Sciatic nerve (tissue), 2 donors: ENCODE data around the gene ANKRD7. TPM values are rescaled to one million over a fixed set of nuclear protein-coding genes. Genes with fewer than 3 reads are reported as not detected.
"Not testable (repeated sequence)": the region's sequence is repeated elsewhere in the genome, so short reads cannot be mapped to it uniquely, and the experiment has no call there.

ENCODE experiments used
- ATAC-seq: fragments of 200-7000 bp; cut with Tn5 transposase; one replicate; pipeline ENCODE4 v1.9.1; 2020; ENCODE audit warnings: mild to moderate bottlenecking, moderate library complexity
- DNase-seq: peaks from one replicate; pipeline ENCODE4 v3.0.0-alpha.2; 2020; ENCODE audit warnings: low spot score
- intact Hi-C: fragments of 100-400 bp; cut with DNase I; formaldehyde crosslinking; loops from one replicate; pipeline ENCODE4 v1.14.2; 2022
- total RNA-seq: library from RNA; stranded (reverse); fragmentation: NEBNext Ultra II Directional; extraction: Animal tissue kit (Norgen Biotek cat#: 25700); gene quantifications from one replicate; pipeline ENCODE4 v1.2.1, GENCODE V29; 2021
- donor health status: DM: no; HTN: no; CAD: no.
- donor health status: DM: no; HTN: no; CAD: no.

The ANKRD7 gene
- total RNA-seq, 1 donor from 2014 or later: 1.0 TPM

DNA sequence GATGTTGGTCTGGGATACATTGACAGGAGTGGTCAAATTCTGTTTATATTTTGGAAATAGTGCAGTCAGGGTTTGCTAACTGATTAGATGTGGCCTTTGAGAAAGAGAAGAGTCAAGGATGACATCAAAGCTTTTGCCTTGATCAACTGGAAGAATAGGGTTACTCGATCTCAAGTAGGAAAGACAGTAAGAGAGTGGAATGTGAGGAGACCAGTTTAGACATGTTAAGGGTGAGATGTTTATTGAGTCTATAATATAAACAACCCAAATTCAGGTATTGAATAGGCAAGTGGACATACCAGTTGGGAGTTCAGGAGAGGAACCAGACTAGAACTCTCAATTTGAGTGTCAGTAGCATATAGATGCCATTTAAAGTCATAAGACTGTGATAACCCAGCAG is 1.9 kb upstream of the ANKRD7 start:
- DNase-seq (no peak), ATAC-seq (no peak)
- intact Hi-C loops: no loop called here

- intact Hi-C loops: no loop called here
- DNase-seq: no peak
- ATAC-seq: no peak
These were observed 8.3 kb downstream of the ANKRD7 start for GRCh38 chr7:118232837-118233236.

- no peak for DNase-seq
- intact Hi-C loops: no loop called here
These were observed 9.3 kb downstream of the ANKRD7 start for GRCh38 chr7:118233799-118234198.

GRCh38 chr7:118239014-118239413 is 14.5 kb downstream of the ANKRD7 start:
- no peak for ATAC-seq
- no peak for DNase-seq
- intact Hi-C loops: no loop called here

More at GRCh38 chr7:118233799-118234198, 9.3 kb downstream of the ANKRD7 start:
- ATAC-seq: no peak

GRCh38 chr7:118240320-118240719 is 15.8 kb downstream of the ANKRD7 start:
- ATAC-seq, intact Hi-C loops: not testable (repeated sequence)

DNA sequence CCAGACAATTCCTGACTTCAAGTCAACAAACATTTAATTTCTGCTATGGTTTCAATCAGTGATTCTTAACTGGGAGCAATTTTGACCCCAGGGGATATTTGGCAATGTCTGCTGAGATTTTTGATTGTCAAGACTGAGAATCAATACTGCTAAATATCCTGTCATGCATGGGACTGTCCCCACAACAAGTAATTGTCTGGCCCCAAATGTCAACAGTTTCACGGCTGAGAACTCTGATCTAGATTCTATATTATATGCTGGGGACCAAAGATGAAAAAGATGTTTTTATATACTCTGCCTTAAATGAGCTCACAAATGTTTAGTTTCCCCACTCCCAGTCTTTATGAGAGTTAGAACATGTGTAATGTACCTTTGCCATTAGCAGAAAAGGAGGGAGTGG is 19.2 kb downstream of the ANKRD7 start:
- intact Hi-C loops: no loop called here
- ATAC-seq (no peak), DNase-seq (no peak)

More at GRCh38 chr7:118240320-118240719, 15.8 kb downstream of the ANKRD7 start:
- DNase-seq: not testable (repeated sequence)

- ATAC-seq (no peak), DNase-seq (no peak)
- intact Hi-C loops: no loop called here
These were observed 20.9 kb downstream of the ANKRD7 start for GRCh38 chr7:118245267-118246040.

- no peak for DNase-seq
- no peak for ATAC-seq
- intact Hi-C loops: no loop called here
These were observed 26.5 kb downstream of the ANKRD7 start for GRCh38 chr7:118250860-118251494.

- DNase-seq: no peak
- no peak for ATAC-seq
- intact Hi-C loops: no loop called here
These were observed 27.6 kb downstream of the ANKRD7 start for GRCh38 chr7:118252087-118252486.

DNA sequence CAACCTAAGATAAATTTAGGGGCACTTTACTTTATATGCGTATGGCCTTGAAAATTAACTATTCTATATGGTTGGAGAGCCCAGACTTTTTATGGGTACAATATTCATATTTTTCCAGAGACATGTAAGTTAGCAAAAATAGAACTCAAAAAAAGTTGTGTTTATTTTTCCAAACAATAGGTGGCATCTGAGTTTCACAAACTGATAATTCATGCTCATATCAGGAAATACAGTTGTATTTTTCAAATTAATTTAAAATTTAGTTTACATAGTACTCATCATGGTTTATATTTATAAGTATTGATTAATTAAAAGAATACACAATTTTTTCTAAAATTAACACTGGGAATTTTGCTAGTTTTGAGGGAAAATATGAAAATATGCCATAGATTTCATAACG is 34.6 kb downstream of the ANKRD7 start:
- ATAC-seq (no peak), DNase-seq (no peak)
- intact Hi-C loops: no loop called here

GRCh38 chr7:118264836-118265235 is 40.3 kb downstream of the ANKRD7 start:
- DNase-seq (no peak), ATAC-seq (no peak)

DNA sequence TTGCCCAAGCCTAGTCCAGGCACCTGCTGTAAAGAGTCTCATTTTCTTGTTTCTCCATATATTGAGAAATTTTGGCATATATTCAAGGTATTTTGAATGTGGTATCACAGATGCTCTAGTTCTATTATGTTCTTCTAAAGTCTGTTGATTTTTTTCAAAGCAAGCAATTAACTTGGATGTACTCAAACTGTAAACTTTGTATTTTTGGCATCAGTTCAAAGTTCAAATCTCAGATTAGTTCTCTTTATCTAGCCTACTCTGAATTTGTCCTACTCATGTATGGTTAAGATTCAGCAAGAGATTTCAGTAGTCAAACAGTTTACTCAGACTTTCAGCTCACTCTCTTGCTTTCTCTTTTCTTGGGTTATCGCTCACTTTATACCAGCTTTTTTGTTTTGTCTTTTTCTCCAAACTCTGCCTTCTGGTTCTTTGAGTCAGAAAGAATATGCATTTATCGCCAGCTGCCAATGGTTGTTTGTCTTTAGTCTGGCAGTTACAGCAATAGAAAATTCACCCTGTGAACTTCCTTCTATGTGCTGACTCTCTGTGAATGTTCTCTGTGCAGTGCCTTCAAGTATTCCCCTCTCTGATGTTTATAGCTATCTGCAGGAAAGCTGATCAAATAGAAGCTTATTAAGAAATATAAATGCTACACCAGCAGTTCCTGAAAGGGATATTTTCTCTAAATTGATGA is 56.0 kb downstream of the ANKRD7 start:
- ATAC-seq: no peak
- DNase-seq: no peak
- intact Hi-C loops: no loop called here

More at GRCh38 chr7:118264836-118265235, 40.3 kb downstream of the ANKRD7 start:
- intact Hi-C loops: no loop called here

GRCh38 chr7:118281196-118281595 is 56.7 kb downstream of the ANKRD7 start:
- DNase-seq (no peak), ATAC-seq (no peak)
- intact Hi-C loops: no loop called here

- ATAC-seq (no peak), DNase-seq (no peak)
- intact Hi-C loops: no loop called here
These were observed 60.9 kb downstream of the ANKRD7 start for GRCh38 chr7:118285358-118285757.

GRCh38 chr7:118286131-118286530 is 61.6 kb downstream of the ANKRD7 start:
- intact Hi-C loops: no loop called here
- no peak for DNase-seq
- ATAC-seq: no peak

DNA sequence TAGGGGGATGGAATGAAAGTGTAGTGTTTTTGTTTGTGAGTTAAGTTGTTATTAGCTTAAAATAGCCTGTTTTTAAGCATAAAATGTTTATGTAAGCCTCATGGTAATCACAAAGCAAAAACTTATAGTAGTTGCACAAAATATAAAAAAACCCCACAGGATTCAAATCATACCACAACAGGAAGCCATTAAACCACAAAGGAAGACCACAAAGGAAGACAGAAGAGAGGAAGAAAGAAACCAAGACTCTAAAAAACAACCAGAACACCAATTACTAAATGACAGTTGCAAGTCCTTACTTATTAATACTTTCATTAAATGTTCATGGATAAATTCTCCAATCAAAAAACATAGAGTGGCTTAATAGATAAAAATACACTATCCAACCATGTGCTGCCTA is 63.6 kb downstream of the ANKRD7 start:
- intact Hi-C loops: no loop called here
- ATAC-seq: no peak
- no peak for DNase-seq

GRCh38 chr7:118289476-118289875 is 65.0 kb downstream of the ANKRD7 start:
- no peak for ATAC-seq
- intact Hi-C loops: no loop called here
- no peak for DNase-seq
